DND-41 (cell line): ENCODE measurements around the gene TREX2.

ENCODE experiments used
- ATAC-seq: fragments of 200-7000 bp; cut with Tn5 transposase; 3 replicates; pipeline ENCODE4 v1.9.1; 2021; ENCODE audit warnings: low read depth; ENCODE audit not compliant: insufficient read depth
- DNase-seq: peaks from one replicate; pipeline ENCODE4 v3.0.0-alpha.2; 2020
- H2AFZ ChIP-seq: 2 replicates; pipeline ENCODE4 v1.6.0; 2012; ENCODE audit warnings: low read depth, low read length
- H3K27ac ChIP-seq: 2 replicates; pipeline ENCODE4 v1.5.1; 2012; ENCODE audit warnings: low read length, inconsistent platforms
- H3K27me3 ChIP-seq: fragments of 200-600 bp; sonication (generic); 2 replicates; pipeline ENCODE4 v1.6.0; 2012; ENCODE audit warnings: low read length, mild to moderate bottlenecking, inconsistent platforms; ENCODE audit not compliant: insufficient read depth, poor library complexity
- H3K36me3 ChIP-seq: 2 replicates; pipeline ENCODE4 v1.5.1; 2012; ENCODE audit warnings: low read length, inconsistent platforms; ENCODE audit not compliant: insufficient read depth
- H3K4me1 ChIP-seq: 2 replicates; pipeline ENCODE4 v1.5.1; 2012; ENCODE audit warnings: mild to moderate bottlenecking, low read length; ENCODE audit not compliant: insufficient read depth
- H3K4me2 ChIP-seq: 2 replicates; pipeline ENCODE4 v1.6.0; 2012; ENCODE audit warnings: mild to moderate bottlenecking, moderate library complexity, low read length, inconsistent platforms; ENCODE audit not compliant: insufficient read depth
- H3K4me3 ChIP-seq, 2 experiments: fragments of 200-600 bp in 1 of 2; shearing (Covaris generic) in 1 of 2; 2 replicates each; pipeline ENCODE4 v1.5.1; 2012 to 2016; ENCODE audit warnings: inconsistent platforms in 2 of 2, low read length in 2 of 2, mild to moderate bottlenecking in 2 of 2, low read depth in 1 of 2, moderate library complexity in 1 of 2
- H3K79me2 ChIP-seq: 2 replicates; pipeline ENCODE4 v1.6.0; 2012; ENCODE audit warnings: low read length, inconsistent platforms; ENCODE audit not compliant: insufficient read depth
- H3K9ac ChIP-seq: 2 replicates; pipeline ENCODE4 v1.6.0; 2012; ENCODE audit warnings: low read depth, mild to moderate bottlenecking, inconsistent platforms, low read length, moderate library complexity
- H3K9me3 ChIP-seq: 2 replicates; pipeline ENCODE4 v1.5.1; 2012; ENCODE audit warnings: low read length, moderate library complexity, mild to moderate bottlenecking, inconsistent platforms; ENCODE audit not compliant: insufficient read depth, severe bottlenecking
- H4K20me1 ChIP-seq: 2 replicates; pipeline ENCODE4 v1.6.0; 2012; ENCODE audit warnings: low read length; ENCODE audit not compliant: insufficient read depth
- EZH2 ChIP-seq: IDR thresholded peaks from 3 replicates; pipeline ENCODE4 v1.6.1; 2012; ENCODE audit warnings: borderline replicate concordance, low read depth, mild to moderate bottlenecking, moderate library complexity, low read length, inconsistent platforms; ENCODE audit not compliant: severe bottlenecking
- TF ChIP-seq, protein P1 (sequence below): IDR thresholded peaks from 2 replicates; pipeline ENCODE4 v1.5.1; 2012; ENCODE audit warnings: borderline replicate concordance, low read length, moderate library complexity, mild to moderate bottlenecking; ENCODE audit not compliant: poor library complexity, severe bottlenecking; ENCODE audit errors: extremely low read depth

The TREX2 gene

DNA sequence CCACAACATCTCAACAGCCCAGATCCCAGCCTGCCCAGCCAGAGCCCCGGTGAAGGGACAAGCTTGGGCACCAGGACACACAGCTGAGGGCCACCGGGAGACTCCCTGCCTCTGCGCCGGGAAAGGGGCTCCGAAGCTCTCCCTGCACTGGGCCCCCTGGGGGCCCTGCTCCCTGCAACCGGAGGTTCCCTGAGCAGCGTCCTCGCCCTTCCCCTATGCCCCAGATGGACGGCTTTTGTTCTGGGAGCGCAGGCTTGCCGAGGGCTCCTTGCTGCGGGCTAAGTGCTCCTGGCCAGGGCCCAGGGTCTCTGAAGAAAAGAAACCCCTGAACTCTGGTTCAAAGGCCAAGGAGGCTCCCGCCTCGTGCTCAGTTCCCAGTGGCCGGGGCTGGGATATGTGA is 35.5 kb downstream of the TREX2 start:
- TF ChIP-seq EZH2: no peak
- TF ChIP-seq, protein P1, sequence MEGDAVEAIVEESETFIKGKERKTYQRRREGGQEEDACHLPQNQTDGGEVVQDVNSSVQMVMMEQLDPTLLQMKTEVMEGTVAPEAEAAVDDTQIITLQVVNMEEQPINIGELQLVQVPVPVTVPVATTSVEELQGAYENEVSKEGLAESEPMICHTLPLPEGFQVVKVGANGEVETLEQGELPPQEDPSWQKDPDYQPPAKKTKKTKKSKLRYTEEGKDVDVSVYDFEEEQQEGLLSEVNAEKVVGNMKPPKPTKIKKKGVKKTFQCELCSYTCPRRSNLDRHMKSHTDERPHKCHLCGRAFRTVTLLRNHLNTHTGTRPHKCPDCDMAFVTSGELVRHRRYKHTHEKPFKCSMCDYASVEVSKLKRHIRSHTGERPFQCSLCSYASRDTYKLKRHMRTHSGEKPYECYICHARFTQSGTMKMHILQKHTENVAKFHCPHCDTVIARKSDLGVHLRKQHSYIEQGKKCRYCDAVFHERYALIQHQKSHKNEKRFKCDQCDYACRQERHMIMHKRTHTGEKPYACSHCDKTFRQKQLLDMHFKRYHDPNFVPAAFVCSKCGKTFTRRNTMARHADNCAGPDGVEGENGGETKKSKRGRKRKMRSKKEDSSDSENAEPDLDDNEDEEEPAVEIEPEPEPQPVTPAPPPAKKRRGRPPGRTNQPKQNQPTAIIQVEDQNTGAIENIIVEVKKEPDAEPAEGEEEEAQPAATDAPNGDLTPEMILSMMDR: no peak
- ATAC-seq (no peak), DNase-seq (no peak)
- no peaks in the 10 kb centered on the region for H3K9me3 ChIP-seq
- no peak overlapping the region for H3K27ac ChIP-seq
- H3K27me3 ChIP-seq: no peaks in the 10 kb centered on the region
- no peaks in the 10 kb centered on the region for H3K79me2 ChIP-seq
- H4K20me1 ChIP-seq: no peaks in the 10 kb centered on the region
- H3K4me3 ChIP-seq: no peak overlapping the region
- no peak overlapping the region for H2AFZ ChIP-seq
- H3K4me2 ChIP-seq: no peak overlapping the region
- H3K9ac ChIP-seq: no peak overlapping the region
- H3K36me3 ChIP-seq: no peaks in the 10 kb centered on the region
- H3K4me1 ChIP-seq: no peaks in the 10 kb centered on the region

DNA sequence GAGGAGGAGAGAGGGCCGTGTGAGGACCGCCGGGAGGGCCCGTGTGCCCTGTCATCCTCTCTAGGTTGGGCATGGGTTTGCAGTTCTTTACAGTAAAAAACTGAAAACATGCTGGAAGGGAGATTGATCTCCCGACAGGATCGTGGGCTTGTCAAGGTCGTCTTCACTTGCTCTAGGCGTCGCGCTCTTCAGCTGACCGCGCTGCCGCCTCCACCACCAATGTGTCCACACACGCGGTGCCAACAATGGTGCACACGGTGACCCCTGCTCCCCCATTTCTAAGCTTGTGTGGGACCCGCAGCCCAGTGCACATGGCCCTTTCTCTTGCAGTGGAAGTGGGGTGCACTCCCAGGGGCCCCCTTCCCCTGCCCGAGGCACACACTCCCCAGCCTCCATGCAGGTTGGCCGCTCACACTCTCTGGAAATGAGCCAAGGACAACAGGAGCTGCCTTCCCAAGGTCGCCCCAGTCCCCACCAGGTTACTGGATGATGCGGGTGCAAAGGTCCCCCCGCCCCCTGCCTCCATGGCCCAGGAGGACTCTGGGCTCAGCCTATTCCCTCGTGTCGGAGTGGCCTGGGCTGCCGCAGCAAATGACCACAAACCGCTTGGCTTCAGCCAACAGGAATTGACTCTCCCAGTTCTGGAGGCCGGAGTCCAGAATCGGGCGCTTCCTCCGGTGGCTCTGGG is 36.3 kb downstream of the TREX2 start:
- no peak for DNase-seq
- no peak for TF ChIP-seq EZH2
- TF ChIP-seq, protein P1: no peak
- Histone ChIP-seq H3K4me2 (no peak overlapping the region), H3K36me3 (no peaks in the 10 kb centered on the region), H3K27me3 (no peaks in the 10 kb centered on the region), H3K79me2 (no peaks in the 10 kb centered on the region), H4K20me1 (no peaks in the 10 kb centered on the region), H3K27ac (no peak overlapping the region), H3K9me3 (no peaks in the 10 kb centered on the region), H3K4me3 (no peak overlapping the region), H2AFZ (no peak overlapping the region), H3K9ac (no peak overlapping the region), H3K4me1 (no peaks in the 10 kb centered on the region)
- no peak for ATAC-seq

DNA sequence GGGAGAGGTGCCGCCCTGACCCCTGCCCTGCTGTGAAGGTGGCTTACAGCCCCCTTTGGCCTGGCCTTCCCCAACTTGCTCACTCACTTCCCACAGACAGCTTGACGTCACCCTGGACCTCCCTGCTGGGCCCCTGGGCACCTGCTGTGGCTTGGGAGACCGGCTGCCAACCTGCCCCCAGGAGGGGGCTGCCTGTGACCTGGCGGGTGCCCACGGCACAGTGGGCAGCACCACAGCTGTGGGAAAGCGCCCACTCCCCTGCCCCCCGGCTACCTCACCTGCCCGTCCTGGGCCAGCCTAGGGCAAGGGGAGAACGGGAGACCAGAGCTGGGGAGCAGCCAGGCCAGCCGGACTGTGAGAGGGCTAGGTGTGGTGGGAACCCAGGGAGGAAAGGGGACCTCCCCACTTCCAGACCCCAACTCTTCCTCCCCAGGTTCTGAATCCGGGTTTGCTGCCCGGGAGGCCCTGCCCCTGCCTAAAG is 36.9 kb downstream of the TREX2 start:
- Histone ChIP-seq H3K4me3 (no peak overlapping the region), H3K27ac (no peak overlapping the region), H3K4me1 (no peaks in the 10 kb centered on the region), H3K36me3 (no peaks in the 10 kb centered on the region), H3K79me2 (no peaks in the 10 kb centered on the region), H3K9ac (no peak overlapping the region), H3K9me3 (no peaks in the 10 kb centered on the region), H3K4me2 (no peak overlapping the region), H4K20me1 (no peaks in the 10 kb centered on the region), H3K27me3 (no peaks in the 10 kb centered on the region), H2AFZ (no peak overlapping the region)
- TF ChIP-seq EZH2: no peak
- TF ChIP-seq, protein P1: no peak
- ATAC-seq: no peak
- no peak for DNase-seq
